HepG2 (cell line): ENCODE measurements around the gene LSM5. TPM values are rescaled to one million over a fixed set of nuclear protein-coding genes. Genes with fewer than 3 reads are reported as not detected.

Experiments used
- ATAC-seq: fragments of 200-7000 bp; cut with Tn5 transposase; 3 replicates; pipeline ENCODE4 v1.9.1; 2020; ENCODE audit warnings: mild to moderate bottlenecking, moderate library complexity
- BruUV-seq: library from RNA; stranded (reverse); fragments of 400-500 nt; replicated peaks from 2 replicates; lab custom pipeline; 2021; lab: Mats Ljungman, UMichigan
- CTCF ChIA-PET: fragments of 300-600 bp; formaldehyde crosslinking; extraction: SDS; loops from one replicate; lab custom pipeline; 2021; ENCODE audit warnings: low total read pairs, inconsistent platforms, low intra/inter-chr PET ratio; lab: Yijun Ruan, JAX
- POLR2A ChIA-PET: fragments of 350-600 bp; sonication (Branson Sonifier 250); formaldehyde crosslinking; loops from one replicate; lab custom pipeline; 2020; ENCODE audit warnings: antibody characterized with exemption, inconsistent platforms; lab: Yijun Ruan, JAX
- DNase-seq: peaks from one replicate; pipeline ENCODE4 v3.0.0-alpha.2; 2015; ENCODE audit warnings: low spot score
- FAIRE-seq: peaks from 3 replicates; lab custom pipeline; 2011; peaks lifted over from hg19 to GRCh38; lab: Jason Lieb, UNC
- H2AFZ ChIP-seq: one replicate; pipeline ENCODE4 v1.6.1; 2011; ENCODE audit warnings: low read length, inconsistent platforms
- H3K27ac ChIP-seq: fragments of 300-600 bp; 3 replicates; pipeline ENCODE4 v1.8.0; 2011; ENCODE audit warnings: mixed run types, mild to moderate bottlenecking, mixed read lengths, low read length, inconsistent platforms; ENCODE audit not compliant: insufficient read depth; ENCODE audit errors: extremely low read length
- H3K27me3 ChIP-seq, 2 experiments: fragments of 200-600 bp in 1 of 2; 2 replicates in 1 of 2; 3 replicates in 1 of 2; pipeline versions ENCODE4 v1.6.0 to v1.8.0; 2011; ENCODE audit warnings: low read length in 2 of 2, mild to moderate bottlenecking in 2 of 2, moderate library complexity in 2 of 2, inconsistent platforms in 1 of 2; ENCODE audit not compliant: insufficient read depth in 2 of 2, control insufficient read depth in 1 of 2
- H3K36me3 ChIP-seq, 2 experiments: fragments of 200-600 bp in 1 of 2; replicated peaks in 1 of 2; 2 replicates in 1 of 2; 3 replicates in 1 of 2; pipeline versions ENCODE4 v1.5.1 to v1.8.0; 2011; ENCODE audit warnings: low read length in 2 of 2, inconsistent platforms in 1 of 2; ENCODE audit not compliant: insufficient read depth in 2 of 2, control insufficient read depth in 1 of 2
- H3K4me1 ChIP-seq: 2 replicates; pipeline ENCODE4 v1.5.1; 2012; ENCODE audit warnings: low read length, inconsistent platforms; ENCODE audit not compliant: insufficient read depth
- H3K4me2 ChIP-seq: 2 replicates; pipeline ENCODE4 v1.6.0; 2011; ENCODE audit warnings: low read depth, low read length, inconsistent platforms
- H3K4me3 ChIP-seq, 3 experiments: fragments of 200-600 bp in 1 of 3; sonication (generic), shearing (Covaris generic) in 1 of 3; replicated peaks in 1 of 3; 2 replicates each; pipeline ENCODE4 v1.5.1; 2011 to 2016; ENCODE audit warnings: low read length in 3 of 3, inconsistent platforms in 2 of 3, low read depth in 2 of 3, mild to moderate bottlenecking in 2 of 3, control low read depth in 1 of 3, mixed read lengths in 1 of 3; ENCODE audit not compliant: insufficient read depth in 1 of 3
- H3K79me2 ChIP-seq: one replicate; pipeline ENCODE4 v1.6.1; 2011; ENCODE audit warnings: low read length, inconsistent platforms; ENCODE audit not compliant: insufficient read depth
- H3K9ac ChIP-seq: 2 replicates; pipeline ENCODE4 v1.6.0; 2011; ENCODE audit warnings: mild to moderate bottlenecking, low read depth, low read length, inconsistent platforms; ENCODE audit not compliant: insufficient read depth
- H3K9me3 ChIP-seq: 2 replicates; pipeline ENCODE4 v1.5.1; 2012; ENCODE audit warnings: mild to moderate bottlenecking, low read length
- H4K20me1 ChIP-seq: 2 replicates; pipeline ENCODE4 v1.6.0; 2011; ENCODE audit warnings: inconsistent platforms, mild to moderate bottlenecking, low read length, moderate library complexity; ENCODE audit not compliant: insufficient read depth
- CEBPB ChIP-seq: IDR thresholded peaks from 2 replicates; pipeline ENCODE4 v1.6.1; 2011; ENCODE audit warnings: low read depth, low read length, improper control_type of control experiment, borderline replicate concordance
- CEBPG ChIP-seq: IDR thresholded peaks from 2 replicates; pipeline ENCODE4 v1.6.1; 2016
- FOSL2 ChIP-seq: sonication (generic); formaldehyde crosslinking; IDR thresholded peaks from 2 replicates; pipeline ENCODE4 v1.4.0; 2020; ENCODE audit warnings: missing genetic modification reagents
- HMG20A ChIP-seq: IDR thresholded peaks from 2 replicates; pipeline ENCODE4 v1.6.1; 2016; ENCODE audit warnings: borderline replicate concordance
- NR2C2 ChIP-seq: sonication (generic); formaldehyde crosslinking; IDR thresholded peaks from 2 replicates; pipeline ENCODE4 v1.4.0; 2020; ENCODE audit warnings: missing genetic modification reagents, mild to moderate bottlenecking, moderate library complexity, borderline replicate concordance
- ZFYVE20 ChIP-seq: sonication (generic); formaldehyde crosslinking; IDR thresholded peaks from 2 replicates; pipeline ENCODE4 v1.8.0; 2023; ENCODE audit warnings: low read depth, mild to moderate bottlenecking, moderate library complexity, missing genetic modification reagents, borderline replicate concordance
- ZMAT3 ChIP-seq: sonication (generic); formaldehyde crosslinking; conservative IDR thresholded peaks from 2 replicates; pipeline ENCODE4 v1.7.0; 2021; ENCODE audit warnings: missing genetic modification reagents
- ZNF234 ChIP-seq: sonication (generic); formaldehyde crosslinking; conservative IDR thresholded peaks from 2 replicates; pipeline ENCODE4 v1.5.1; 2020; ENCODE audit warnings: mild to moderate bottlenecking, missing genetic modification reagents
- WGBS: methylation state at CpG from one replicate; pipeline ENCODE4 v1.1.6; 2017; ENCODE audit warnings: low lambda C conversion rate; 5-methylcytosine and 5-hydroxymethylcytosine counted together
- in situ Hi-C: cut with HindIII; loops from 2 replicates; pipeline ENCODE4 v1.10.0; 2017; ENCODE audit warnings: low pct_unique_long_range_greater_than_20kb; ENCODE audit not compliant: extremely low pct_ligation_motif_present
- intact Hi-C: fragments of 100-400 bp; cut with micrococcal nuclease; formaldehyde crosslinking; loops from one replicate; pipeline ENCODE4 v1.10.0; 2022; ENCODE audit not compliant: unreplicated experiment
- polyA plus RNA-seq, 8 experiments: library from polyadenylated mRNA; depleted of rRNA in 3 of 8; stranded (reverse) in 7 of 8; unstranded in 1 of 8; fragments of >200 nt; fragmentation: Illumina TruSeq in 4 of 8; extraction: Trizol in 4 of 8; gene quantifications; 2 replicates each; pipeline versions ENCODE4 v1.2.1 to v1.2.3, GENCODE V29; 2011 to 2016; ENCODE audit warnings: low read depth in 4 of 8, missing spikeins in 1 of 8, mixed read lengths in 1 of 8; ENCODE audit not compliant: insufficient read depth in 1 of 8
- total RNA-seq, 5 experiments: library from RNA; depleted of rRNA; stranded (reverse); fragments of >200 nt; fragmentation: Illumina TruSeq; extraction: Trizol; gene quantifications; 2 replicates each; pipeline ENCODE4 v1.2.3, GENCODE V29; 2016; ENCODE audit warnings: low read depth in 1 of 5
- TF ChIP-seq, protein P1 (sequence below), 2 experiments: fragments of 450-650 bp in 1 of 2; sonication (generic) in 1 of 2; formaldehyde crosslinking; IDR thresholded peaks; 2 replicates each; pipeline versions ENCODE4 v1.5.0 to v1.8.0; 2020 to 2022; ENCODE audit warnings: mild to moderate bottlenecking in 1 of 2, missing genetic modification reagents in 1 of 2

The LSM5 gene
- total and polyA plus RNA-seq, 2 of the 13 experiments (the other 11 are each of a cell fraction or from before 2014, with no cell fraction given) = 30.3 to 183 TPM

DNA sequence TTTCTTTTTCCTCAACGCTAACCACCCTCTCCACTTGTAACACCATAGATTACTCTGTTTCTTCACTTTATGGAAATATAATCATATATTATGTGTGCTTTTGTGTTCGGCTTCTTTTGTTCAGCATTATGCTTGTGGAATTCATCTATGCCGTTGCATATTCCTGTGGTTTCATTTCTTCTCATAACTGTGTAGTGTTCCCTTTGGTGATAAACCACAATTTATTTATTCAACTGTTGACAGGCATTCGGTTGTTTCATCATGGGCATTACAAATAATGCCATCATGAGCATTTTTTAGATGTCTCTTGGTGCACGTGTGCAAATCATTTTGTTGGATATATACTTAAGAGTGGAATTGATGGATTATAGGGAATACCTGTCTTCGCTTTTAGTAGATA, 17.2 kb upstream of the LSM5 start (continued):
- TF ChIP-seq ZFYVE20 (CRISPR knock-in tag) = no peak
- TF ChIP-seq HMG20A (CRISPR knock-in tag) = no peak
- TF ChIP-seq, all 625 proteins: peak for 0

DNA sequence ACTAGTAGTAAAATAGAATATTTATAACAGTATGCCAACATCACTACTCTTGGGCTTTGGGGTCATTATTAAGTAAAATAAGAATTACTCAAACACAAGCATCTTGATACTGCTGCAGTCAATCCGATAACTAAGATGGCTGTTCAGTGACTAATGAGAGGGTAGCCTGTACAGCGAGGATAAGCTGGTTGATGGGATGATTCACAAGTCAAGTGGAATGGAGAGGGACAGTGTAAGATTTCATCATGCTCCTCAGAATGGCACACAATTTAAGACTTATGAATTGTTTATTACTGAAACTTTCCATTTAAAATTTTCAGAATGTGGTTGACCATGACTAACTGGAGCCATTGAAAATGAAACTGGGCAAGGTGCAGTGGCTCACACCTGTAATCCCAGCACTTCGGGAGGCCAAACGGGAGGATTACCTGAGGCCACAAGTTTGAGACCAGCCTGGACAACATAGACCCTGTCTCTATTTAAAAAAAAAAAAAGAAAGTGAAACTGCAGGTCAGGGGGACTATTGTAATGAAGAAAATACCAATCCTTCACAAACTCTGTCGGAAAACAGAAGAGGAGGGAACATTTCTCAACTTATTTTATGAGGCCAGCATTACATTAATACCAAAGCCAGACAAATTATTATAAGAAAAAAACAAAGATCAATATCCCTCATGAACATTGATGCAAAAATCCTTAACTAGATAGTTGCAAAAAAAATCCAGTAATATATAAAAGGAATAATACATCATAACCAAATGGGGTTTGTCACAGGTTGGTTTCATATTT, 16.3 kb upstream of the LSM5 start:
- in situ Hi-C loops (no loop called here), intact Hi-C loops (no loop called here)
- Histone ChIP-seq H3K9ac (no peak overlapping the region), H3K4me2 (no peak overlapping the region), H3K79me2 (peaks cover 88% of the 10 kb centered on the region), H3K4me3 (no peak overlapping the region), H3K27ac (no peak overlapping the region), H3K27me3 (no peaks in the 10 kb centered on the region), H4K20me1 (peaks cover 33% of the 10 kb centered on the region), H3K9me3 (no peaks in the 10 kb centered on the region), H3K4me1 (peaks cover 13% of the 10 kb centered on the region), H2AFZ (no peak overlapping the region), H3K36me3 (peaks cover 5 to 8% of the 10 kb centered on the region in 2 experiments; a peak in 4 of 5 replicates)
- ATAC-seq (no peak), DNase-seq (peak; percentile 10), FAIRE-seq (no peak)
- POLR2A ChIA-PET = interaction anchor here (0.5 to 1.6 kb wide), 2 partner anchors 11 to 16 kb away, joined by 3 to 6 read pairs; partner anchors contain the start of gene AVL9
- TSS peak; percentile 1 for BruUV-seq
- TF ChIP-seq NR2C2 (CRISPR knock-in tag) (no peak), CEBPG (CRISPR knock-in tag) (peak; percentile 44; the same call in 1 of the 2 replicates), FOSL2 (CRISPR knock-in tag) (peak; percentile 60), CEBPB (peak; percentile 39; the same call in 1 of the 2 replicates), ZMAT3 (CRISPR knock-in tag) (no peak), ZNF234 (no peak)
- TF ChIP-seq, protein P1, sequence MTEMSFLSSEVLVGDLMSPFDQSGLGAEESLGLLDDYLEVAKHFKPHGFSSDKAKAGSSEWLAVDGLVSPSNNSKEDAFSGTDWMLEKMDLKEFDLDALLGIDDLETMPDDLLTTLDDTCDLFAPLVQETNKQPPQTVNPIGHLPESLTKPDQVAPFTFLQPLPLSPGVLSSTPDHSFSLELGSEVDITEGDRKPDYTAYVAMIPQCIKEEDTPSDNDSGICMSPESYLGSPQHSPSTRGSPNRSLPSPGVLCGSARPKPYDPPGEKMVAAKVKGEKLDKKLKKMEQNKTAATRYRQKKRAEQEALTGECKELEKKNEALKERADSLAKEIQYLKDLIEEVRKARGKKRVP (CRISPR knock-in tag; IDR thresholded peaks at IDR 0.05) = peak in 1 of 2 experiments; percentile 84; a peak in 2 of 4 replicates
- 95% methylated on average over 5 of the region's 5 CpGs for WGBS
- CTCF ChIA-PET = no interaction called here
